Activated naive CD8-positive, alpha-beta T cell treated with anti-CD3 and anti-CD28 coated beads, Interleukin-2, amount 10 ng/mL, durations not matched to agents 7 days and 5 days (primary cell): ENCODE results near the gene UBA7. TPM values are rescaled to one million over a fixed set of nuclear protein-coding genes. Genes with fewer than 3 reads are reported as not detected.
A peak's percentile ranks its signal among the peaks of the same experiment; 100 is the strongest.

Source experiments
- ATAC-seq: fragments of 150-1000 bp; cut with Tn5 transposase; one replicate; pipeline ENCODE4 v1.10.0; 2021; ENCODE audit warnings: low read depth, moderate library complexity
- POLR2A ChIA-PET: fragments of 350-600 bp; sonication (Branson Sonifier 250); formaldehyde crosslinking; loops from one replicate; lab custom pipeline; 2021; ENCODE audit warnings: antibody characterized with exemption; lab: Charles Lee
- DNase-seq: peaks from one replicate; pipeline ENCODE4 v3.0.0; 2021
- H3K27ac Mint-ChIP-seq: one replicate; pipeline ENCODE4 v1.8.0; 2022; ENCODE audit warnings: mild to moderate bottlenecking, mixed read lengths
- H3K27me3 Mint-ChIP-seq: one replicate; pipeline ENCODE4 v1.8.0; 2022; ENCODE audit warnings: mild to moderate bottlenecking, moderate library complexity, mixed read lengths
- H3K36me3 Mint-ChIP-seq: one replicate; pipeline ENCODE4 v1.8.0; 2021; ENCODE audit warnings: mild to moderate bottlenecking, mixed read lengths
- H3K4me1 Mint-ChIP-seq: one replicate; pipeline ENCODE4 v1.8.0; 2021; ENCODE audit warnings: mixed read lengths
- H3K4me3 Mint-ChIP-seq: one replicate; pipeline ENCODE4 v1.8.0; 2022; ENCODE audit warnings: mild to moderate bottlenecking, moderate library complexity, mixed read lengths
- H3K9me3 Mint-ChIP-seq: one replicate; pipeline ENCODE4 v1.8.0; 2021; ENCODE audit warnings: mixed read lengths
- total RNA-seq, 2 experiments: library from RNA; stranded (reverse); gene quantifications; one replicate each; pipeline ENCODE4 v1.2.3, GENCODE V29; 2021

The UBA7 gene
- 100 to 1,000 TPM; 299 to 310 TPM for total RNA-seq

GRCh38 chr3:49813497-49814174 is at the start of gene UBA7:
Gene UBA7 (minus strand): TSS chr3:49813953. CDS start chr3:49813787, 166 bp downstream.
- H3K9me3 Mint-ChIP-seq = no peaks in the 10 kb centered on the region
- no peaks in the 10 kb centered on the region for H3K27me3 Mint-ChIP-seq
- ATAC-seq (peak; percentile 94), DNase-seq (peak; percentile 61)
- peak within 1 kb of the TSS; percentile 97 for H3K27ac Mint-ChIP-seq
- H3K4me1 Mint-ChIP-seq = peaks cover 24% of the 10 kb centered on the region
- peak within 1 kb of the TSS; percentile 99 for H3K4me3 Mint-ChIP-seq
- H3K36me3 Mint-ChIP-seq = peaks cover 19% of the 10 kb centered on the region
- POLR2A ChIA-PET = interaction anchor here (0.8 to 3.6 kb wide), 10 partner anchors 10 to 524 kb away, joined by 3 to 65 read pairs (median 4); partner anchors contain the start of genes GMPPB, INKA1 and MON1A

- ATAC-seq (no peak), DNase-seq (no peak)
- H3K4me1 Mint-ChIP-seq = peaks cover 10% of the 10 kb centered on the region
- H3K4me3 Mint-ChIP-seq = no peak overlapping the region
- H3K36me3 Mint-ChIP-seq = no peaks in the 10 kb centered on the region
- POLR2A ChIA-PET = no interaction called here
- no peak overlapping the region for H3K27ac Mint-ChIP-seq
- H3K9me3 Mint-ChIP-seq = no peaks in the 10 kb centered on the region
- peaks cover 8% of the 10 kb centered on the region for H3K27me3 Mint-ChIP-seq
These were observed 46.0 kb upstream of the UBA7 start for GRCh38 chr3:49859576-49860305.

- Mint-ChIP-seq H3K4me3 (peak within 1 kb of the TSS; percentile 95), H3K27me3 (no peaks in the 10 kb centered on the region), H3K9me3 (no peaks in the 10 kb centered on the region), H3K4me1 (peaks cover 14% of the 10 kb centered on the region), H3K27ac (peak within 1 kb of the TSS; percentile 91), H3K36me3 (peaks cover 3% of the 10 kb centered on the region)
- ATAC-seq = peak; percentile 96
- DNase-seq = peak; percentile 96
- POLR2A ChIA-PET = interaction anchor here (0.9 to 2.1 kb wide), 5 partner anchors 11 to 127 kb away, joined by 3 to 9 read pairs (median 3); partner anchors contain the start of genes INKA1 and RBM6
These were observed 42.6 kb upstream of the UBA7 start, which contains the start of gene TRAIP for GRCh38 chr3:49856181-49857005. Gene TRAIP (minus strand): TSS chr3:49856564. CDS start chr3:49856453, 111 bp downstream.

GRCh38 chr3:49855662-49856061 is 41.9 kb upstream of the UBA7 start:
- Mint-ChIP-seq H3K9me3 (no peaks in the 10 kb centered on the region), H3K36me3 (peaks cover 3% of the 10 kb centered on the region)

GRCh38 chr3:49845694-49846093 is 31.9 kb upstream of the UBA7 start:
- no peak for ATAC-seq
- Mint-ChIP-seq H3K36me3 (peaks cover 12% of the 10 kb centered on the region), H3K9me3 (no peaks in the 10 kb centered on the region), H3K27ac (no peak overlapping the region), H3K27me3 (no peaks in the 10 kb centered on the region), H3K4me3 (no peak overlapping the region), H3K4me1 (peaks cover 2% of the 10 kb centered on the region)
- DNase-seq = no peak
- POLR2A ChIA-PET = interaction anchor here (1.1 kb wide), 1 partner anchor 10 kb away, joined by 3 read pairs; no protein-coding TSS in a partner anchor

More at GRCh38 chr3:49855662-49856061, 41.9 kb upstream of the UBA7 start:
- H3K4me3 Mint-ChIP-seq = peak overlapping the region; percentile 95
- H3K27ac Mint-ChIP-seq = peak overlapping the region; percentile 91
- no peaks in the 10 kb centered on the region for H3K27me3 Mint-ChIP-seq
- ATAC-seq (no peak), DNase-seq (no peak)
- H3K4me1 Mint-ChIP-seq = peaks cover 14% of the 10 kb centered on the region
- POLR2A ChIA-PET = interaction anchor here (0.9 to 2.1 kb wide), 4 partner anchors 11 to 85 kb away, joined by 3 to 9 read pairs (median 5); partner anchors contain the start of genes INKA1 and RBM6

- Mint-ChIP-seq H3K36me3 (peaks cover 10% of the 10 kb centered on the region), H3K27me3 (no peaks in the 10 kb centered on the region), H3K9me3 (no peaks in the 10 kb centered on the region), H3K4me3 (no peak overlapping the region), H3K4me1 (no peaks in the 10 kb centered on the region), H3K27ac (no peak overlapping the region)
- POLR2A ChIA-PET = interaction anchor here (0.7 to 1.3 kb wide), 5 partner anchors 11 to 141 kb away, joined by 3 to 9 read pairs (median 3); partner anchors contain the start of gene INKA1
- DNase-seq (no peak), ATAC-seq (no peak)
These were observed 30.9 kb upstream of the UBA7 start for GRCh38 chr3:49844464-49845183.

GRCh38 chr3:49842843-49843517 is 29.2 kb upstream of the UBA7 start:
- Mint-ChIP-seq H3K27me3 (no peaks in the 10 kb centered on the region), H3K9me3 (no peaks in the 10 kb centered on the region), H3K27ac (no peak overlapping the region), H3K36me3 (peaks cover 12% of the 10 kb centered on the region), H3K4me1 (peaks cover 1% of the 10 kb centered on the region), H3K4me3 (no peak overlapping the region)
- ATAC-seq (no peak), DNase-seq (no peak)
- POLR2A ChIA-PET = no interaction called here

GRCh38 chr3:49841806-49842205 is 28.1 kb upstream of the UBA7 start:
- Mint-ChIP-seq H3K36me3 (peaks cover 8% of the 10 kb centered on the region), H3K27me3 (no peaks in the 10 kb centered on the region), H3K27ac (no peak overlapping the region), H3K9me3 (no peaks in the 10 kb centered on the region), H3K4me3 (no peak overlapping the region), H3K4me1 (peaks cover 1% of the 10 kb centered on the region)
- POLR2A ChIA-PET = interaction anchor here (1.0 to 7.2 kb wide), 2 partner anchors 28 to 38 kb away, joined by 3 to 72 read pairs; partner anchors contain the start of genes INKA1 and UBA7
- DNase-seq = no peak
- ATAC-seq = no peak

GRCh38 chr3:49841126-49841696 is 27.5 kb upstream of the UBA7 start:
- Mint-ChIP-seq H3K36me3 (peaks cover 8% of the 10 kb centered on the region), H3K4me1 (peaks cover 1% of the 10 kb centered on the region), H3K27me3 (no peaks in the 10 kb centered on the region), H3K27ac (no peak overlapping the region), H3K4me3 (no peak overlapping the region), H3K9me3 (no peaks in the 10 kb centered on the region)
- DNase-seq = no peak
- peak; percentile 48 for ATAC-seq
- POLR2A ChIA-PET = interaction anchor here (1.0 to 7.2 kb wide), 2 partner anchors 28 to 37 kb away, joined by 3 to 72 read pairs; partner anchors contain the start of genes INKA1 and UBA7

GRCh38 chr3:49840388-49840787 is 26.6 kb upstream of the UBA7 start:
- H3K36me3 Mint-ChIP-seq = peaks cover 6% of the 10 kb centered on the region
- POLR2A ChIA-PET = interaction anchor here (7.2 kb wide), 1 partner anchor 36 kb away, joined by 72 read pairs; the partner anchor contains the start of gene INKA1
- H3K27ac Mint-ChIP-seq = no peak overlapping the region
- peaks cover 1% of the 10 kb centered on the region for H3K4me1 Mint-ChIP-seq
- DNase-seq (no peak), ATAC-seq (no peak)
- no peak overlapping the region for H3K4me3 Mint-ChIP-seq
- no peaks in the 10 kb centered on the region for H3K9me3 Mint-ChIP-seq
- no peaks in the 10 kb centered on the region for H3K27me3 Mint-ChIP-seq

GRCh38 chr3:49839193-49839809 is 25.5 kb upstream of the UBA7 start:
- H3K4me1 Mint-ChIP-seq = peaks cover 1% of the 10 kb centered on the region
- POLR2A ChIA-PET = interaction anchor here (0.6 to 7.2 kb wide), 8 partner anchors 26 to 428 kb away, joined by 3 to 72 read pairs (median 4); partner anchors contain the start of genes AMIGO3, INKA1, RHOA and UBA7
- H3K4me3 Mint-ChIP-seq = no peak overlapping the region
- H3K27ac Mint-ChIP-seq = no peak overlapping the region
- H3K9me3 Mint-ChIP-seq = no peaks in the 10 kb centered on the region
- H3K27me3 Mint-ChIP-seq = no peaks in the 10 kb centered on the region
- DNase-seq (peak; percentile 77), ATAC-seq (peak; percentile 79)
- peaks cover 12% of the 10 kb centered on the region for H3K36me3 Mint-ChIP-seq
